Measurements from ENCODE around the gene LRTM2. TPM values are rescaled to one million over a fixed set of nuclear protein-coding genes. Genes with fewer than 3 reads are reported as not detected.

Gene LRTM2
- total RNA-seq, 3 donors from 2014 or later (not counting 1 experiment from before 2014, with no cell fraction given): not detected

GRCh38 chr12:1782215-1782614, 38.1 kb upstream of the LRTM2 start:
- no peak overlapping the region for H3K27ac ChIP-seq (ENCODE audit: low read length)
- H3K27me3 Mint-ChIP-seq (ENCODE audit: low read depth in 2 of 2): no peaks in the 10 kb centered on the region
- H3K9me3 Mint-ChIP-seq: no peaks in the 10 kb centered on the region
- ATAC-seq (no peak), DNase-seq (no peak)
- WGBS (ENCODE audit: insufficient coverage): 100% methylated on average over 1 of the region's 2 CpGs
- TF ChIP-seq, protein P1, sequence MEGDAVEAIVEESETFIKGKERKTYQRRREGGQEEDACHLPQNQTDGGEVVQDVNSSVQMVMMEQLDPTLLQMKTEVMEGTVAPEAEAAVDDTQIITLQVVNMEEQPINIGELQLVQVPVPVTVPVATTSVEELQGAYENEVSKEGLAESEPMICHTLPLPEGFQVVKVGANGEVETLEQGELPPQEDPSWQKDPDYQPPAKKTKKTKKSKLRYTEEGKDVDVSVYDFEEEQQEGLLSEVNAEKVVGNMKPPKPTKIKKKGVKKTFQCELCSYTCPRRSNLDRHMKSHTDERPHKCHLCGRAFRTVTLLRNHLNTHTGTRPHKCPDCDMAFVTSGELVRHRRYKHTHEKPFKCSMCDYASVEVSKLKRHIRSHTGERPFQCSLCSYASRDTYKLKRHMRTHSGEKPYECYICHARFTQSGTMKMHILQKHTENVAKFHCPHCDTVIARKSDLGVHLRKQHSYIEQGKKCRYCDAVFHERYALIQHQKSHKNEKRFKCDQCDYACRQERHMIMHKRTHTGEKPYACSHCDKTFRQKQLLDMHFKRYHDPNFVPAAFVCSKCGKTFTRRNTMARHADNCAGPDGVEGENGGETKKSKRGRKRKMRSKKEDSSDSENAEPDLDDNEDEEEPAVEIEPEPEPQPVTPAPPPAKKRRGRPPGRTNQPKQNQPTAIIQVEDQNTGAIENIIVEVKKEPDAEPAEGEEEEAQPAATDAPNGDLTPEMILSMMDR (IDR thresholded peaks at IDR 0.05): no peak
- H3K9me3 ChIP-seq (ENCODE audit: control insufficient read depth, insufficient read depth, low read length): no peaks in the 10 kb centered on the region
- no peaks in the 10 kb centered on the region for H3K4me1 ChIP-seq (ENCODE audit: control insufficient read depth, insufficient read depth, low read length)
- H3K27ac Mint-ChIP-seq: no peak overlapping the region
- no peaks in the 10 kb centered on the region for H3K27me3 ChIP-seq (ENCODE audit: control insufficient read depth, insufficient read depth, low read length)
- intact Hi-C loops (cut with micrococcal nuclease): no loop called here
- H3K4me1 Mint-ChIP-seq: peaks cover 4 to 13% of the 10 kb centered on the region in 2 donors
- H3K4me3 Mint-ChIP-seq: no peak overlapping the region
- H3K4me3 ChIP-seq (ENCODE audit: low read length): no peak overlapping the region
- H3K36me3 Mint-ChIP-seq: peaks cover 14% of the 10 kb centered on the region
- H3K36me3 ChIP-seq (ENCODE audit: control insufficient read depth, insufficient read depth, low read length): peaks cover 46% of the 10 kb centered on the region

DNA sequence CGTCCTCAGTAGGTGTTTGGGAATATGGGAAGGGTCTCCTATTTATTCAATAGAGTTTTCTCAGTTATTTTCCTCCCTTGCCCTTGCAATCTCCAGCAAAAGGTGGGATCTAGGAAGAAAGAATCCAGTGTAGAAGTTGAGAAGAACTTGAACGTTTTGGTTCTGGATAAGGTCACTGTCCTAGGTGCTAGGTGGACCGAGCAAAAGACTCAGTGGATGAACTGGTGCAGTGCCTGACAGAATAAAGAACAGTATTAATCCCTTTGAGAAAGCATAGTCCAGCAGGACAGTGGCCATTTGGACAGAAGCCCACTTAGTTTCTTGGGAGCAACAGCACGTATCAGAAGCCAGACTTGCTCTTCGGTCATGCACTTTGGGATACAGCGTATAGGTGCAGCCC, 32.7 kb upstream of the LRTM2 start:
- Histone ChIP-seq H3K27ac (ENCODE audit: low read length) (no peak overlapping the region), H3K4me3 (ENCODE audit: low read length) (no peak overlapping the region), H3K27me3 (ENCODE audit: control insufficient read depth, insufficient read depth, low read length) (no peaks in the 10 kb centered on the region), H3K9me3 (ENCODE audit: control insufficient read depth, insufficient read depth, low read length) (no peaks in the 10 kb centered on the region), H3K36me3 (ENCODE audit: control insufficient read depth, insufficient read depth, low read length) (peaks cover 24% of the 10 kb centered on the region), H3K4me1 (ENCODE audit: control insufficient read depth, insufficient read depth, low read length) (peaks cover 15% of the 10 kb centered on the region)
- 82% methylated on average over 6 of the region's 6 CpGs for WGBS (ENCODE audit: insufficient coverage)
- Mint-ChIP-seq H3K36me3 (no peaks in the 10 kb centered on the region), H3K4me3 (no peak overlapping the region), H3K4me1 (peaks cover 23 to 24% of the 10 kb centered on the region in 2 donors), H3K27me3 (ENCODE audit: low read depth in 2 of 2) (no peaks in the 10 kb centered on the region), H3K9me3 (no peaks in the 10 kb centered on the region), H3K27ac (peak overlapping the region in 1 of 2 donors; percentile 9)
- ATAC-seq: no peak
- intact Hi-C loops (cut with micrococcal nuclease): no loop called here
- DNase-seq: no peak
- TF ChIP-seq, protein P1 (IDR thresholded peaks at IDR 0.05): no peak

GRCh38 chr12:1790444-1790843, 29.9 kb upstream of the LRTM2 start:
- DNase-seq: no peak
- TF ChIP-seq, protein P1 (IDR thresholded peaks at IDR 0.05): no peak
- H3K4me1 ChIP-seq (ENCODE audit: control insufficient read depth, insufficient read depth, low read length): peaks cover 16% of the 10 kb centered on the region
- H3K36me3 Mint-ChIP-seq: no peaks in the 10 kb centered on the region
- H3K9me3 ChIP-seq (ENCODE audit: control insufficient read depth, insufficient read depth, low read length): no peaks in the 10 kb centered on the region
- no peak overlapping the region for H3K27ac ChIP-seq (ENCODE audit: low read length)
- intact Hi-C loops (cut with micrococcal nuclease): no loop called here
- ATAC-seq: no peak
- no peaks in the 10 kb centered on the region for H3K27me3 Mint-ChIP-seq (ENCODE audit: low read depth in 2 of 2)
- H3K27ac Mint-ChIP-seq: peak overlapping the region in 1 of 2 donors; percentile 81
- no peak overlapping the region for H3K4me3 ChIP-seq (ENCODE audit: low read length)
- peaks cover 24 to 26% of the 10 kb centered on the region in 2 donors for H3K4me1 Mint-ChIP-seq
- H3K36me3 ChIP-seq (ENCODE audit: control insufficient read depth, insufficient read depth, low read length): peaks cover 15% of the 10 kb centered on the region
- no peaks in the 10 kb centered on the region for H3K27me3 ChIP-seq (ENCODE audit: control insufficient read depth, insufficient read depth, low read length)
- H3K9me3 Mint-ChIP-seq: no peaks in the 10 kb centered on the region
- WGBS (ENCODE audit: insufficient coverage): 47% methylated on average over 7 of the region's 7 CpGs
- no peak overlapping the region for H3K4me3 Mint-ChIP-seq
